ENCODE measurements around the gene GFOD2. TPM values are rescaled to one million over a fixed set of nuclear protein-coding genes. Genes with fewer than 3 reads are reported as not detected.

GFOD2 gene
- total and polyA plus RNA-seq, 2 experiments from 2014 or later = 19.3 to 34.3 TPM

- Histone ChIP-seq H3K4me1 (ENCODE audit: insufficient read depth) (peaks cover 16% of the 10 kb centered on the region), H3K27ac (ENCODE audit: low read depth) (no peak overlapping the region), H3K9me2 (ENCODE audit: insufficient read depth) (no peaks in the 10 kb centered on the region), H3K36me3 (ENCODE audit: insufficient read depth) (no peaks in the 10 kb centered on the region), H3F3A (replicated peaks; ENCODE audit: low read depth) (0 out of 2 replicates have a peak, but pooled peaks cover 3% of the 10 kb centered on the region), H2AFZ (peak overlapping the region; percentile 98; the same call in 1 of the 2 replicates), H4K20me1 (replicated peaks; ENCODE audit: insufficient read depth) (peaks cover 12% of the 10 kb centered on the region; the same call in 1 of the 2 replicates), H3K79me2 (replicated peaks; ENCODE audit: insufficient read depth) (peaks cover 35% of the 10 kb centered on the region), H3K4me3 (peak overlapping the region; percentile 93), H3K27me3 (ENCODE audit: insufficient read depth) (no peaks in the 10 kb centered on the region), H3K4me2 (peak overlapping the region; percentile 98)
- Mint-ChIP-seq H3K4me3 (peak overlapping the region; percentile 91), H3K4me1 (peaks cover 14% of the 10 kb centered on the region; the same call in 2 of the 3 replicates), H3K27ac (no peak overlapping the region), H3K36me3 (ENCODE audit: low read depth) (no peaks in the 10 kb centered on the region), H3K9me3 (no peaks in the 10 kb centered on the region; the same call in 2 of the 3 replicates), H3K27me3 (ENCODE audit: insufficient read depth, low read depth, poor library complexity) (peaks cover 7% of the 10 kb centered on the region)
- no peak for ATAC-seq
- TF ChIP-seq NANOG (IDR thresholded peaks at IDR 0.05; ENCODE audit: borderline replicate concordance) (no peak), ZNF114 (CRISPR knock-in tag; IDR thresholded peaks at IDR 0.05) (no peak), ETS1 (IDR thresholded peaks at IDR 0.05) (no peak), CTCF (conservative IDR thresholded peaks at IDR 0.05; ENCODE audit: low read depth in 2 of 2) (no peak), JUNB (IDR thresholded peaks at IDR 0.05; ENCODE audit: unreplicated experiment) (no peak), POLR2AphosphoS5 (IDR thresholded peaks at IDR 0.05; ENCODE audit: low read depth) (no peak), EZH2 (IDR thresholded peaks at IDR 0.05; ENCODE audit: low read depth, unreplicated experiment) (no peak), CREB1 (CRISPR knock-in tag; IDR thresholded peaks at IDR 0.05; ENCODE audit: low read depth) (no peak), STAT1 (IDR thresholded peaks at IDR 0.05; ENCODE audit: unreplicated experiment) (no peak), ZNF462 (CRISPR knock-in tag; IDR thresholded peaks at IDR 0.05) (no peak), REST (IDR thresholded peaks at IDR 0.05; ENCODE audit: unreplicated experiment) (no peak), EZH2phosphoT487 (IDR thresholded peaks at IDR 0.05; ENCODE audit: unreplicated experiment) (no peak), ZNF331 (CRISPR knock-in tag; IDR thresholded peaks at IDR 0.05; ENCODE audit: low read depth) (no peak)
- no peak for DNase-seq (ENCODE audit: low spot score)
Observed at GRCh38 chr16:67720236-67720635, 1.1 kb upstream of the GFOD2 start.

Data from GM23338 (cell line).